GM23338 (cell line): ENCODE data around the gene ZNF557. TPM values are rescaled to one million over a fixed set of nuclear protein-coding genes. Genes with fewer than 3 reads are reported as not detected.

Experiments used
- ATAC-seq: fragments of 200-7000 bp; cut with Tn5 transposase; 3 replicates; pipeline ENCODE4 v1.9.1; 2020
- DNase-seq: peaks from one replicate; pipeline ENCODE4 v3.0.0-alpha.2; 2015; ENCODE audit warnings: low spot score
- H2AFZ ChIP-seq: fragments of 200-600 bp; sonication (generic); 2 replicates; pipeline ENCODE4 v1.8.0; 2016; ENCODE audit warnings: antibody characterized with exemption, mild to moderate bottlenecking, moderate library complexity
- H3F3A ChIP-seq: fragments of 200-600 bp; sonication (generic); replicated peaks from 2 replicates; pipeline ENCODE4 v1.8.0; 2017; ENCODE audit warnings: antibody characterized with exemption, mixed run types, low read depth
- H3K27ac ChIP-seq: fragments of 200-600 bp; sonication (generic); 2 replicates; pipeline ENCODE4 v1.6.1; 2016; ENCODE audit warnings: low read depth
- H3K27me3 ChIP-seq: fragments of 200-600 bp; sonication (generic); 2 replicates; pipeline ENCODE4 v1.8.0; 2016; ENCODE audit warnings: mild to moderate bottlenecking, mixed run types, moderate library complexity; ENCODE audit not compliant: insufficient read depth
- H3K36me3 ChIP-seq: fragments of 200-600 bp; sonication (generic); 2 replicates; pipeline ENCODE4 v1.8.0; 2016; ENCODE audit warnings: mild to moderate bottlenecking; ENCODE audit not compliant: insufficient read depth
- H3K4me1 ChIP-seq: fragments of 200-600 bp; sonication (generic); 2 replicates; pipeline ENCODE4 v1.8.0; 2016; ENCODE audit warnings: mild to moderate bottlenecking, moderate library complexity; ENCODE audit not compliant: insufficient read depth
- H3K4me2 ChIP-seq: fragments of 200-600 bp; sonication (generic); 2 replicates; pipeline ENCODE4 v1.7.1; 2017; ENCODE audit warnings: mixed run types
- H3K4me3 ChIP-seq: fragments of 200-600 bp; sonication (generic); 2 replicates; pipeline ENCODE4 v1.6.1; 2016; ENCODE audit warnings: mixed run types
- H3K79me2 ChIP-seq: fragments of 200-600 bp; sonication (generic); replicated peaks from 2 replicates; pipeline ENCODE4 v1.8.0; 2017; ENCODE audit warnings: mild to moderate bottlenecking; ENCODE audit not compliant: insufficient read depth
- H3K9me2 ChIP-seq: fragments of 200-600 bp; sonication (generic); 2 replicates; pipeline ENCODE4 v1.8.0; 2017; ENCODE audit not compliant: insufficient read depth
- H4K20me1 ChIP-seq: fragments of 200-600 bp; sonication (generic); replicated peaks from 2 replicates; pipeline ENCODE4 v1.8.0; 2017; ENCODE audit warnings: mild to moderate bottlenecking; ENCODE audit not compliant: insufficient read depth
- H3K27ac Mint-ChIP-seq: 2 replicates; pipeline ENCODE4 v1.8.0; 2020; ENCODE audit warnings: inconsistent platforms, mild to moderate bottlenecking, moderate library complexity, mixed read lengths
- H3K27me3 Mint-ChIP-seq: 3 replicates; pipeline ENCODE4 v1.8.0; 2022; ENCODE audit warnings: low read depth, mild to moderate bottlenecking, moderate library complexity, mixed read lengths, inconsistent platforms; ENCODE audit not compliant: insufficient read depth, poor library complexity
- H3K36me3 Mint-ChIP-seq: 3 replicates; pipeline ENCODE4 v1.8.0; 2021; ENCODE audit warnings: low read depth, mild to moderate bottlenecking, inconsistent platforms, moderate library complexity, mixed read lengths
- H3K4me1 Mint-ChIP-seq: 3 replicates; pipeline ENCODE4 v1.8.0; 2020; ENCODE audit warnings: mild to moderate bottlenecking, inconsistent platforms, mixed read lengths
- H3K4me3 Mint-ChIP-seq: 3 replicates; pipeline ENCODE4 v1.8.0; 2021; ENCODE audit warnings: moderate library complexity, mild to moderate bottlenecking, inconsistent platforms, mixed read lengths
- H3K9me3 Mint-ChIP-seq: 3 replicates; pipeline ENCODE4 v1.8.0; 2020; ENCODE audit warnings: moderate library complexity, mild to moderate bottlenecking, inconsistent platforms, mixed read lengths
- EZH2 ChIP-seq: fragments of 200-600 bp; sonication (generic); IDR thresholded peaks from one replicate; pipeline ENCODE4 v1.8.0; 2017; ENCODE audit warnings: antibody characterized with exemption, mild to moderate bottlenecking, low read depth; ENCODE audit not compliant: unreplicated experiment
- EZH2phosphoT487 ChIP-seq: fragments of 200-600 bp; sonication (generic); IDR thresholded peaks from one replicate; pipeline ENCODE4 v1.8.1; 2018; ENCODE audit warnings: antibody characterized with exemption; ENCODE audit not compliant: unreplicated experiment
- POLR2AphosphoS5 ChIP-seq: IDR thresholded peaks from 2 replicates; pipeline ENCODE4 v1.6.1; 2016; ENCODE audit warnings: antibody characterized with exemption, low read depth
- STAT1 ChIP-seq: IDR thresholded peaks from one replicate; pipeline ENCODE4 v1.6.1; 2016; ENCODE audit warnings: antibody characterized with exemption; ENCODE audit not compliant: unreplicated experiment
- polyA plus RNA-seq: library from polyadenylated mRNA; unstranded; fragments of >200 nt; fragmentation: Nextera tagmentation; extraction: Ambion mirVana; gene quantifications from 2 replicates; pipeline ENCODE4 v1.2.1, GENCODE V29; 2016
- total RNA-seq: library from RNA; depleted of rRNA; stranded (reverse); fragments of >200 nt; shearing (Covaris generic); gene quantifications from 2 replicates; pipeline ENCODE4 v1.2.3, GENCODE V29; 2014
- TF ChIP-seq, protein P1 (sequence below): IDR thresholded peaks from one replicate; pipeline ENCODE4 v1.6.1; 2018; ENCODE audit warnings: antibody characterized with exemption; ENCODE audit not compliant: unreplicated experiment

The ZNF557 gene
- total and polyA plus RNA-seq, 2 experiments from 2014 or later = 3.7 to 10.3 TPM

DNA sequence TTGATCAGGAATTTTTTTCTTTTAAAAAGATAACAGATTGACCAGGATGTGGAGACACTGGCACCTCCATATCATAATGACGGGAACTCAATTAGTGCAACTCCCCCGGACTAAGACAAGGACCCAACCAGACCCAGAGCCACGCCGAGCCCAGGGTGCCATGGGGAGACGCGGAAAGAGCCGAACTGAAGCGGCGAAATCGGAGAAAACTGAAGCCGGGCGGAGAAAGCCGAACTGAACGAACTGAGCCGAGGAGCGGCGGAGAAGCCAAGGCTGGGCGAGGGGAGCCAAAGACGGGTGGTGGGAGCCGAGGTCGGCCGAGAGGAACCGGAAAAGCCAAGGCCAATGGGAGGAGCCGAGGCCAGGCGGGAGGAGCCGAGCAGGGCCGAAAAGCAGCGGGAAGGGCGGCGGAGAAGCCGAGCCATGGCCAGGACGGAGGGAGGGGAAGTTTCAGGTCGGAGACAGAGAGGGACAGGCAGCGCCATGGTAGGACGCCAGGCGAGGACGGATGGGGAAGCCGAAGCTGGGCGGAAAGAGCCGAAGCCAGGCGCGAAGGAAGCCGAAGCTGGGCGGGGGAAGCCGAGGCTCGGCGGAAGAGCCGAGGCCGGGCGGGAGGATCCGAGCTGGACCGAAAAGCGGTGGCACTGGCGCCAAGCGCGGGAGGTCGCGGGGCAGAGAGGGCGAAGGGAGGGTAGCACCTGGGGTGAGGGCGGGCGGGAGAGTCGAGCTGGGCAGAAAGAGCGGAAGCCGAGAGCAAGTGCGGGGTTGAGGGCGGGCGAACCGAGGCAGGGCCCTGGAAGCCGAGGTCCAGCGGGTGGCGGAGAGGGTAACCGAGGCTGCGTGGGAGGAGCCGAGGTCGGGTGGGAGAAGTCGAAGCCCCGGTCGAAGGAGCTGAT, 29.4 kb downstream of the ZNF557 start:
- H3F3A ChIP-seq = no peaks in the 10 kb centered on the region; the same call in 1 of the 2 replicates
- H3K4me2 ChIP-seq = peak overlapping the region; percentile 78
- ATAC-seq (peak; percentile 89), DNase-seq (peak; percentile 97)
- Mint-ChIP-seq H3K36me3 (peaks cover 34% of the 10 kb centered on the region), H3K27ac (peak overlapping the region; percentile 95), H3K27me3 (peaks cover 24% of the 10 kb centered on the region), H3K4me1 (peaks cover 2% of the 10 kb centered on the region; the same call in 1 of the 3 replicates), H3K9me3 (peaks cover 41% of the 10 kb centered on the region), H3K4me3 (peak overlapping the region; percentile 77)
- peaks cover 7% of the 10 kb centered on the region; the same call in 1 of the 2 replicates for H3K9me2 ChIP-seq
- no peak overlapping the region for H2AFZ ChIP-seq
- peak overlapping the region; percentile 55 for H3K4me3 ChIP-seq
- TF ChIP-seq, protein P1, sequence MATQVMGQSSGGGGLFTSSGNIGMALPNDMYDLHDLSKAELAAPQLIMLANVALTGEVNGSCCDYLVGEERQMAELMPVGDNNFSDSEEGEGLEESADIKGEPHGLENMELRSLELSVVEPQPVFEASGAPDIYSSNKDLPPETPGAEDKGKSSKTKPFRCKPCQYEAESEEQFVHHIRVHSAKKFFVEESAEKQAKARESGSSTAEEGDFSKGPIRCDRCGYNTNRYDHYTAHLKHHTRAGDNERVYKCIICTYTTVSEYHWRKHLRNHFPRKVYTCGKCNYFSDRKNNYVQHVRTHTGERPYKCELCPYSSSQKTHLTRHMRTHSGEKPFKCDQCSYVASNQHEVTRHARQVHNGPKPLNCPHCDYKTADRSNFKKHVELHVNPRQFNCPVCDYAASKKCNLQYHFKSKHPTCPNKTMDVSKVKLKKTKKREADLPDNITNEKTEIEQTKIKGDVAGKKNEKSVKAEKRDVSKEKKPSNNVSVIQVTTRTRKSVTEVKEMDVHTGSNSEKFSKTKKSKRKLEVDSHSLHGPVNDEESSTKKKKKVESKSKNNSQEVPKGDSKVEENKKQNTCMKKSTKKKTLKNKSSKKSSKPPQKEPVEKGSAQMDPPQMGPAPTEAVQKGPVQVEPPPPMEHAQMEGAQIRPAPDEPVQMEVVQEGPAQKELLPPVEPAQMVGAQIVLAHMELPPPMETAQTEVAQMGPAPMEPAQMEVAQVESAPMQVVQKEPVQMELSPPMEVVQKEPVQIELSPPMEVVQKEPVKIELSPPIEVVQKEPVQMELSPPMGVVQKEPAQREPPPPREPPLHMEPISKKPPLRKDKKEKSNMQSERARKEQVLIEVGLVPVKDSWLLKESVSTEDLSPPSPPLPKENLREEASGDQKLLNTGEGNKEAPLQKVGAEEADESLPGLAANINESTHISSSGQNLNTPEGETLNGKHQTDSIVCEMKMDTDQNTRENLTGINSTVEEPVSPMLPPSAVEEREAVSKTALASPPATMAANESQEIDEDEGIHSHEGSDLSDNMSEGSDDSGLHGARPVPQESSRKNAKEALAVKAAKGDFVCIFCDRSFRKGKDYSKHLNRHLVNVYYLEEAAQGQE = no peak
- peak; percentile 75 for TF ChIP-seq POLR2AphosphoS5
- H3K36me3 ChIP-seq = peaks cover 6% of the 10 kb centered on the region; the same call in 1 of the 2 replicates
- no peaks in the 10 kb centered on the region for H3K27me3 ChIP-seq
- no peaks in the 10 kb centered on the region for H3K79me2 ChIP-seq
- peak overlapping the region; percentile 79 for H3K27ac ChIP-seq
- no peaks in the 10 kb centered on the region for H4K20me1 ChIP-seq
- H3K4me1 ChIP-seq = peaks cover 9% of the 10 kb centered on the region; the same call in 1 of the 2 replicates

DNA sequence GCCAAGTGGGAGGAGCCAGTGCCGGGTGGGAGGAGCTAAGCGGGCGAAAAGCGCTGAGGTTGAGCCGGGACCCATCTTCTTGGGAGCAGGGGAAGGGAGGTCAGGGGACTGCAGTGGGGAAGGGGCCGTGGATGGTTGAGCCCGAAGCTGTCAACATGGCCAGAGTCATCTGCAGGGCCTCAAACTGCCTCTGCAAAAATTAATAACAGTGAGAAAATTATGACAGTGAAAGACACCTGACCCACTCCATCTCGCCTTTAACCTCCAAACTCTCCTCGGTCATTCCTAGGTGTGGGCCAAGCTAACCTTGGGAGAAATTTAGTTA, 30.1 kb downstream of the ZNF557 start:
- H3K27me3 ChIP-seq = no peaks in the 10 kb centered on the region
- Mint-ChIP-seq H3K4me1 (peaks cover 2% of the 10 kb centered on the region; the same call in 1 of the 3 replicates), H3K36me3 (peaks cover 32% of the 10 kb centered on the region), H3K27ac (peak overlapping the region; percentile 95), H3K9me3 (peaks cover 36% of the 10 kb centered on the region), H3K27me3 (peaks cover 24% of the 10 kb centered on the region), H3K4me3 (peak overlapping the region; percentile 77)
- peaks cover 7% of the 10 kb centered on the region; the same call in 1 of the 2 replicates for H3K9me2 ChIP-seq
- no peaks in the 10 kb centered on the region; the same call in 1 of the 2 replicates for H3F3A ChIP-seq
- DNase-seq (no peak), ATAC-seq (peak; percentile 73; the same call in 1 of the 3 replicates)
- no peaks in the 10 kb centered on the region for H4K20me1 ChIP-seq
- H3K36me3 ChIP-seq = peaks cover 6% of the 10 kb centered on the region; the same call in 1 of the 2 replicates
- no peaks in the 10 kb centered on the region for H3K79me2 ChIP-seq
- H3K4me3 ChIP-seq = peak overlapping the region; percentile 55
- no peak overlapping the region for H3K27ac ChIP-seq
- H3K4me1 ChIP-seq = peaks cover 9% of the 10 kb centered on the region; the same call in 1 of the 2 replicates
- H3K4me2 ChIP-seq = peak overlapping the region; percentile 78
- peak overlapping the region; percentile 25; the same call in 1 of the 2 replicates for H2AFZ ChIP-seq
- TF ChIP-seq POLR2AphosphoS5 (no peak; the same call in 1 of the 2 replicates), STAT1 (no peak), EZH2phosphoT487 (no peak), EZH2 (no peak)
- TF ChIP-seq, protein P1 = no peak
